MM.1S (cell line): Measurements from ENCODE around the gene KCNIP3.
"Not testable (repeated sequence)": the region's sequence is repeated elsewhere in the genome, so short reads cannot be mapped to it uniquely, and the experiment has no call there.

Source experiments
- DNase-seq: peaks from one replicate; pipeline ENCODE4 v3.0.0-alpha.2; 2015
- H2AFZ ChIP-seq: fragments of 300-600 bp; sonication (generic); 2 replicates; pipeline ENCODE4 v1.6.0; 2016; ENCODE audit warnings: antibody characterized with exemption, low read length
- H3F3A ChIP-seq: fragments of 300-600 bp; sonication (generic); 2 replicates; pipeline ENCODE4 v1.6.1; 2016; ENCODE audit warnings: mild to moderate bottlenecking, antibody characterized with exemption, low read length, moderate library complexity, mixed read lengths; ENCODE audit not compliant: insufficient read depth
- H3K27ac ChIP-seq: fragments of 300-600 bp; sonication (generic); 2 replicates; pipeline ENCODE4 v1.5.1; 2016; ENCODE audit warnings: mild to moderate bottlenecking, low read length
- H3K27me3 ChIP-seq: fragments of 300-600 bp; sonication (generic); replicated peaks from 2 replicates; pipeline ENCODE4 v1.6.0; 2016; ENCODE audit warnings: low read length; ENCODE audit not compliant: insufficient read depth
- H3K36me3 ChIP-seq: fragments of 300-600 bp; sonication (generic); replicated peaks from 2 replicates; pipeline ENCODE4 v1.6.1; 2016; ENCODE audit warnings: mild to moderate bottlenecking, low read length, mixed read lengths; ENCODE audit not compliant: insufficient read depth
- H3K4me1 ChIP-seq: fragments of 300-600 bp; sonication (generic); 2 replicates; pipeline ENCODE4 v1.6.1; 2016; ENCODE audit warnings: low read length, mixed read lengths
- H3K4me2 ChIP-seq: fragments of 300-600 bp; sonication (generic); 2 replicates; pipeline ENCODE4 v1.6.0; 2016; ENCODE audit warnings: low read depth, low read length
- H3K4me3 ChIP-seq: fragments of 300-600 bp; sonication (generic); 2 replicates; pipeline ENCODE4 v1.5.1; 2016; ENCODE audit warnings: low read length, mixed read lengths
- H3K79me2 ChIP-seq: fragments of 300-600 bp; sonication (generic); 2 replicates; pipeline ENCODE4 v1.6.1; 2016; ENCODE audit warnings: mixed run types, low read length, mixed read lengths
- H3K9ac ChIP-seq: fragments of 300-600 bp; sonication (generic); 2 replicates; pipeline ENCODE4 v1.6.1; 2016; ENCODE audit warnings: low read length, mixed read lengths
- H3K9me2 ChIP-seq: fragments of 300-600 bp; sonication (generic); replicated peaks from 2 replicates; pipeline ENCODE4 v1.6.1; 2016; ENCODE audit warnings: mild to moderate bottlenecking, low read length, mixed read lengths; ENCODE audit not compliant: insufficient read depth
- H3K9me3 ChIP-seq: fragments of 300-600 bp; sonication (generic); replicated peaks from 2 replicates; pipeline ENCODE4 v1.6.1; 2016; ENCODE audit warnings: mild to moderate bottlenecking, low read length, mixed read lengths; ENCODE audit not compliant: insufficient read depth
- H4K20me1 ChIP-seq: fragments of 300-600 bp; sonication (generic); 2 replicates; pipeline ENCODE4 v1.6.1; 2016; ENCODE audit warnings: mild to moderate bottlenecking, low read length, moderate library complexity, mixed read lengths; ENCODE audit not compliant: insufficient read depth
- EZH2 ChIP-seq: fragments of 300-600 bp; sonication (generic); optimal IDR thresholded peaks from 2 replicates; pipeline ENCODE3; 2017; ENCODE audit warnings: low read depth, mild to moderate bottlenecking, antibody characterized with exemption, low read length, mixed read lengths
- EZH2phosphoT487 ChIP-seq: fragments of 300-600 bp; sonication (generic); IDR thresholded peaks from 2 replicates; pipeline ENCODE4 v1.6.1; 2018; ENCODE audit warnings: antibody characterized with exemption, low read length
- TF ChIP-seq, protein P1 (sequence below): fragments of 300-600 bp; sonication (generic); IDR thresholded peaks from 2 replicates; pipeline ENCODE4 v1.5.1; 2016; ENCODE audit warnings: antibody characterized with exemption, low read length, mixed read lengths

The KCNIP3 gene

DNA sequence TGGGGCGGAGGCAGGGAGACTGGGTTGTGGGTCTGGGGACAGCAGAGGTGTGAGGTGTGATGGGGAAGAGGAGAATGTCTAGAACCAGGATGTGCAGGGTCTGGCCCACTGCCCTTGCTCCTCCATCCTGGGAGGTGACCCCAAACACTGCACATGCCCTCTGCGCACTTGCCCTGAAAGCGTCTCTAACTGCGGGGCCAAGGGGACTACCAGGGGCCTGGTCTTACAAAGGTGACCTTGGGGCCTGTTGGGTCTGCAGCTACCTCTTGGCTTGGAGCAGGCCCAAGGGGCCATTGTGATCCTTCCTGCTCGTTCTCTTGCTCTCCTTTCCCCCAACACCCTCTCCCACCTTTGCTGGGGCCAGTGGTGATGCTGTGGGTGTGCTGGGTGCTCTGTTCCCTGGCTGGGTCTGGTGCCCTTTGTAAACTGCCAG lies 57.3 kb downstream of the KCNIP3 start:
- H3K27me3 ChIP-seq: no peaks in the 10 kb centered on the region
- no peaks in the 10 kb centered on the region for H3K79me2 ChIP-seq
- H2AFZ ChIP-seq: no peak overlapping the region
- no peaks in the 10 kb centered on the region for H3F3A ChIP-seq
- no peaks in the 10 kb centered on the region for H3K9me3 ChIP-seq
- H3K4me2 ChIP-seq: no peak overlapping the region
- no peaks in the 10 kb centered on the region for H3K36me3 ChIP-seq
- H3K9ac ChIP-seq: no peak overlapping the region
- no peaks in the 10 kb centered on the region for H3K9me2 ChIP-seq
- H3K4me3 ChIP-seq: no peak overlapping the region
- H3K4me1 ChIP-seq: no peaks in the 10 kb centered on the region
- H3K27ac ChIP-seq: no peak overlapping the region
- no peak for DNase-seq
- TF ChIP-seq, protein P1, sequence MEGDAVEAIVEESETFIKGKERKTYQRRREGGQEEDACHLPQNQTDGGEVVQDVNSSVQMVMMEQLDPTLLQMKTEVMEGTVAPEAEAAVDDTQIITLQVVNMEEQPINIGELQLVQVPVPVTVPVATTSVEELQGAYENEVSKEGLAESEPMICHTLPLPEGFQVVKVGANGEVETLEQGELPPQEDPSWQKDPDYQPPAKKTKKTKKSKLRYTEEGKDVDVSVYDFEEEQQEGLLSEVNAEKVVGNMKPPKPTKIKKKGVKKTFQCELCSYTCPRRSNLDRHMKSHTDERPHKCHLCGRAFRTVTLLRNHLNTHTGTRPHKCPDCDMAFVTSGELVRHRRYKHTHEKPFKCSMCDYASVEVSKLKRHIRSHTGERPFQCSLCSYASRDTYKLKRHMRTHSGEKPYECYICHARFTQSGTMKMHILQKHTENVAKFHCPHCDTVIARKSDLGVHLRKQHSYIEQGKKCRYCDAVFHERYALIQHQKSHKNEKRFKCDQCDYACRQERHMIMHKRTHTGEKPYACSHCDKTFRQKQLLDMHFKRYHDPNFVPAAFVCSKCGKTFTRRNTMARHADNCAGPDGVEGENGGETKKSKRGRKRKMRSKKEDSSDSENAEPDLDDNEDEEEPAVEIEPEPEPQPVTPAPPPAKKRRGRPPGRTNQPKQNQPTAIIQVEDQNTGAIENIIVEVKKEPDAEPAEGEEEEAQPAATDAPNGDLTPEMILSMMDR: no peak
- TF ChIP-seq EZH2 (no peak), EZH2phosphoT487 (no peak)
- no peaks in the 10 kb centered on the region for H4K20me1 ChIP-seq

DNA sequence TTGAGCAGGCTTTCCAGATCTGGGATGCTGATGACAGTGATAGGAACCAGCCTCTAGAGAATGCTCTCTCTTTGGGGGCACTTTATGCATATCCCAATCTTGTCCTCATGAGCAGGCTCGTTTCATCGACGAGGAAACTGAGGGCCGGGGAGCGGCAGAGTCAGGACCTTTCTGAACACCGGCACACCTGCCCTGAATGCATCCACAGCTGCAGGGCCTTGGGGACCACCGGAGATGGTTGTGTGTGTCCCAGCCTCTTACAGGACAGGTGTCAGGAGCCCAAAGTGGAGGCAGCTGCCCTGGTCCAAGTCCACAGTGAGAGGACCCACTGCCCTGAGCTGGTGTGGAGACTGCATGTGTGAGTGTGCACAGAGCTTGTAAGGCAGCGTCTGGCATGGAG lies 57.8 kb downstream of the KCNIP3 start:
- Histone ChIP-seq H4K20me1 (no peaks in the 10 kb centered on the region), H3K27ac (no peak overlapping the region), H2AFZ (no peak overlapping the region), H3K4me1 (no peaks in the 10 kb centered on the region), H3K27me3 (no peaks in the 10 kb centered on the region), H3K4me2 (no peak overlapping the region), H3K9ac (no peak overlapping the region), H3K9me3 (no peaks in the 10 kb centered on the region), H3K36me3 (no peaks in the 10 kb centered on the region), H3K79me2 (no peaks in the 10 kb centered on the region), H3F3A (no peaks in the 10 kb centered on the region), H3K9me2 (no peaks in the 10 kb centered on the region), H3K4me3 (no peak overlapping the region)
- TF ChIP-seq EZH2: no peak
- no peak for TF ChIP-seq EZH2phosphoT487
- TF ChIP-seq, protein P1: no peak
- no peak for DNase-seq

DNA sequence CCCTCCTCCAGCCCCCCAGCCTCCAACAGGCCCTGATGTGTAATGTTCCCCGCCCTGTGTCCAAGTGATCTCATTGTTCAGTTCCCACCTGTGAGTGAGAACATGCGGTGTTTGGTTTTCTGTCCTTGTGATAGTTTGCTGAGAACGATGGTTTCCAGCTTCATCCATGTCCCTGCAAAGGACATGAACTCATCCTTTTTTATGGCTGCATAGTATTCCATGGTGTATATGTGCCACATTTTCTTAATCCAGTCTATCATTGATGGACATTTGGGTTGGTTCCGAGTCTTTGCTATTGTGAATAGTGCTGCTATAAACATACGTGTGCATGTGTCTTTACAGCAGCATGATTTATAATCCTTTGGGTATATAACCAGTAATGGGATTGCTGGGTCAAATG lies 58.3 kb downstream of the KCNIP3 start:
- H2AFZ ChIP-seq, H3K27me3 ChIP-seq, H4K20me1 ChIP-seq, H3K9me3 ChIP-seq, H3K9me2 ChIP-seq, H3K4me1 ChIP-seq, H3K4me2 ChIP-seq, H3K9ac ChIP-seq, H3K36me3 ChIP-seq, DNase-seq, H3K79me2 ChIP-seq, H3K4me3 ChIP-seq, H3F3A ChIP-seq, H3K27ac ChIP-seq: not testable (repeated sequence)

DNA sequence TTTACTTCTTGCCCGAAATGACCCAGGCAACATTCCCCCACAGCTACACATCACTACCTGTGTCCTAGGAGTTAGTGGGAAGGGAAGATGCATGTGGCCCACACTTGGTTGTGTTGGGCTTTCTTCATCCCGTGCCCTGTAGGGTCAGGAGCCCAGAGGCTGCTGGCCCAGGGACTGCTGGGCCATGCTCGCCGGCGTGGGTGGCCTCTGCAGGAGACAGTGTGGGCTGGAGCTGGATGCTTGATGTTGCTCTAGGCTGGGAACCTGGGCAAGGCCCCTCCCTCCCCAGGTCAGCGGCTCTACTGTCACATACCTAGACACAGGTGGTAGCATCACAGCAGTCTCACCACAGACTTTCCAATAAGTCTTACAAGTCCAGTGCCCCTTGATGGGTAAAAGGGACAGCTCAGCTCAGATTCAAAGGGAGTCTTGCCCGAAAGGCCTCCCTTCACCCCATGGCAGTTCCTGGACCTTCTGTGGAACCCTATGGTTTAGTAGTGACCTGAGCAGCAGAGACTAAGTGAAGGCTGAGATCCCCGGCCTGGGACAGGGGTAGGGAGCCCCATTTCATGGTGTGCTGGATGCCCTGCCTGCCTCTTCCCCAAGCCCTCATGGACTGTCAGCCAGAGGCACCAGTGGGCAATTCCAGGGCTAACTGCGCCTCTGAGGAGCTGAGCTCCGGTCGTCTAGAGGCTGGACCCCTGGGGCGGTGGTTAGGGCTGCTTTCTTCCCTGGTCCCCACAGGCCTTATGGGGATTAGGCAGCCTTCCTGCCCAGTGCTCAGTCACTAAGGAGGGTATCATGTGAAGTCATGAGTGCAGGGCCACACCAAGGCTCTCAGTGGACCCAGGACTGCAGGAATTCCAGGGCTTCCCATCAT lies 59.9 kb downstream of the KCNIP3 start:
- Histone ChIP-seq H3F3A (no peaks in the 10 kb centered on the region), H3K27me3 (no peaks in the 10 kb centered on the region), H3K79me2 (no peaks in the 10 kb centered on the region), H3K9me3 (no peaks in the 10 kb centered on the region), H3K27ac (no peak overlapping the region), H3K36me3 (no peaks in the 10 kb centered on the region), H3K4me3 (no peak overlapping the region), H2AFZ (no peak overlapping the region), H3K9me2 (no peaks in the 10 kb centered on the region), H3K4me2 (no peak overlapping the region), H3K9ac (no peak overlapping the region), H3K4me1 (no peaks in the 10 kb centered on the region), H4K20me1 (no peaks in the 10 kb centered on the region)
- TF ChIP-seq EZH2 (no peak), EZH2phosphoT487 (no peak)
- TF ChIP-seq, protein P1: no peak
- no peak for DNase-seq
